H1 (cell line): ENCODE data around the gene KLHL36. TPM values are rescaled to one million over a fixed set of nuclear protein-coding genes. Genes with fewer than 3 reads are reported as not detected.

Source experiments
- CTCF ChIA-PET: fragments of 300-600 bp; sonication (Branson Sonifier 250); formaldehyde crosslinking; loops from one replicate; lab custom pipeline; 2021; ENCODE audit not compliant: partially characterized antibody; lab: Charles Lee
- POLR2A ChIA-PET: fragments of 300-600 bp; sonication (Branson Sonifier 250); formaldehyde crosslinking; loops from one replicate; lab custom pipeline; 2021; ENCODE audit warnings: inconsistent platforms; ENCODE audit not compliant: partially characterized antibody; lab: Charles Lee
- DNase-seq, 2 experiments: peaks; one replicate each; pipeline versions ENCODE4 v3.0.0 to v3.0.0-alpha.2; 2010 to 2022; ENCODE audit warnings: low spot score in 2 of 2, low read depth in 1 of 2, mixed read lengths in 1 of 2
- FAIRE-seq: peaks from 2 replicates; lab custom pipeline; 2011; peaks lifted over from hg19 to GRCh38; lab: Jason Lieb, UNC
- H2AFZ ChIP-seq: 2 replicates; pipeline ENCODE4 v1.8.1; 2012; ENCODE audit warnings: low read length, inconsistent platforms
- H2AK5ac ChIP-seq: 2 replicates; pipeline ENCODE4 v1.6.1; 2013; ENCODE audit warnings: low read depth, low read length
- H2BK120ac ChIP-seq: replicated peaks from 2 replicates; pipeline ENCODE3; 2013; ENCODE audit warnings: low read depth, low read length, inconsistent platforms
- H2BK12ac ChIP-seq: 2 replicates; pipeline ENCODE4 v1.6.1; 2013; ENCODE audit warnings: low read depth, low read length
- H2BK15ac ChIP-seq: 2 replicates; pipeline ENCODE4 v1.6.1; 2013; ENCODE audit warnings: low read length
- H2BK20ac ChIP-seq: 2 replicates; pipeline ENCODE4 v1.6.1; 2013; ENCODE audit warnings: low read length
- H2BK5ac ChIP-seq: 2 replicates; pipeline ENCODE4 v1.6.1; 2013; ENCODE audit warnings: low read depth, low read length
- H3K14ac ChIP-seq: 2 replicates; pipeline ENCODE4 v1.6.1; 2013; ENCODE audit warnings: inconsistent platforms; ENCODE audit not compliant: insufficient read length
- H3K18ac ChIP-seq: 2 replicates; pipeline ENCODE4 v1.6.1; 2013; ENCODE audit warnings: low read length; ENCODE audit errors: extremely low read depth
- H3K23ac ChIP-seq: 2 replicates; pipeline ENCODE4 v1.6.1; 2013; ENCODE audit warnings: inconsistent platforms; ENCODE audit not compliant: insufficient read length
- H3K23me2 ChIP-seq: 2 replicates; pipeline ENCODE4 v1.6.1; 2013; ENCODE audit warnings: low read depth, low read length
- H3K27ac ChIP-seq: 2 replicates; pipeline ENCODE4 v1.6.1; 2011; ENCODE audit warnings: low read depth, low read length, inconsistent platforms
- H3K27me3 ChIP-seq, 4 experiments: replicated peaks in 1 of 4; 1 replicate in 1 of 4; 2 replicates in 3 of 4; pipeline versions ENCODE4 v1.6.1 to v1.8.1; 2011 to 2013; ENCODE audit warnings: low read length in 3 of 4, mild to moderate bottlenecking in 3 of 4, inconsistent platforms in 2 of 4, mixed read lengths in 2 of 4, moderate library complexity in 1 of 4; ENCODE audit not compliant: control insufficient read depth in 3 of 4, insufficient read depth in 3 of 4; ENCODE audit errors: extremely low read depth in 1 of 4
- H3K36me3 ChIP-seq, 4 experiments: 2 replicates each; pipeline versions ENCODE4 v1.6.1 to v1.8.1; 2011 to 2013; ENCODE audit warnings: mild to moderate bottlenecking in 4 of 4, low read length in 3 of 4, moderate library complexity in 2 of 4, control low read depth in 1 of 4, inconsistent platforms in 1 of 4; ENCODE audit not compliant: insufficient read depth in 4 of 4, control insufficient read depth in 2 of 4
- H3K4ac ChIP-seq: replicated peaks from 2 replicates; pipeline ENCODE3; 2013; ENCODE audit warnings: low read length, low read depth, mixed read lengths, inconsistent platforms; ENCODE audit not compliant: insufficient read length
- H3K4me1 ChIP-seq, 4 experiments: replicated peaks in 1 of 4; 1 replicate in 1 of 4; 2 replicates in 3 of 4; pipeline versions ENCODE4 v1.6.1 to v1.8.1; 2011 to 2013; ENCODE audit warnings: low read length in 3 of 4, inconsistent platforms in 2 of 4, mixed read lengths in 1 of 4; ENCODE audit not compliant: insufficient read depth in 4 of 4, control insufficient read depth in 3 of 4
- H3K4me2 ChIP-seq, 2 experiments: 2 replicates each; pipeline versions ENCODE4 v1.6.1 to v1.8.1; 2011 to 2013; ENCODE audit warnings: low read depth in 2 of 2, low read length in 2 of 2, control low read depth in 1 of 2, inconsistent platforms in 1 of 2, mild to moderate bottlenecking in 1 of 2; ENCODE audit not compliant: insufficient read depth in 1 of 2
- H3K4me3 ChIP-seq, 4 experiments: fragments of 200-600, 300-600 bp in 1 of 4; sonication (generic), shearing (Covaris generic), sonication (Bioruptor Twin) in 1 of 4; 2 replicates each; pipeline versions ENCODE4 v1.5.1 to v1.8.1; 2011 to 2016; ENCODE audit warnings: low read length in 4 of 4, low read depth in 3 of 4, control low read depth in 2 of 4, inconsistent platforms in 2 of 4, mild to moderate bottlenecking in 2 of 4, mixed read lengths in 1 of 4, moderate library complexity in 1 of 4; ENCODE audit not compliant: insufficient read depth in 2 of 4; ENCODE audit errors: extremely low read depth in 1 of 4
- H3K56ac ChIP-seq: replicated peaks from 2 replicates; pipeline ENCODE3; 2013; ENCODE audit warnings: low read depth, mild to moderate bottlenecking, mixed read lengths, low read length, inconsistent platforms; ENCODE audit not compliant: insufficient read length
- H3K79me1 ChIP-seq: 2 replicates; pipeline ENCODE4 v1.6.1; 2013; ENCODE audit warnings: low read depth, low read length, control low read depth
- H3K79me2 ChIP-seq, 2 experiments: 2 replicates each; pipeline versions ENCODE4 v1.6.1 to v1.8.1; 2012 to 2013; ENCODE audit warnings: low read length in 2 of 2, mild to moderate bottlenecking in 2 of 2, inconsistent platforms in 1 of 2; ENCODE audit not compliant: insufficient read depth in 2 of 2, control insufficient read depth in 1 of 2
- H3K9ac ChIP-seq, 4 experiments: replicated peaks in 1 of 4; 1 replicate in 1 of 4; 2 replicates in 3 of 4; pipeline versions ENCODE4 v1.6.1 to v1.8.1; 2011 to 2013; ENCODE audit warnings: low read depth in 3 of 4, low read length in 3 of 4, control low read depth in 2 of 4, mild to moderate bottlenecking in 2 of 4, moderate library complexity in 2 of 4, inconsistent platforms in 1 of 4; ENCODE audit errors: extremely low read depth in 1 of 4
- H3K9me3 ChIP-seq, 2 experiments: 2 replicates each; pipeline versions ENCODE4 v1.6.1 to v1.8.1; 2012 to 2013; ENCODE audit warnings: mild to moderate bottlenecking in 2 of 2, moderate library complexity in 2 of 2, control low read depth in 1 of 2, inconsistent platforms in 1 of 2, low read depth in 1 of 2, low read length in 1 of 2, mixed read lengths in 1 of 2; ENCODE audit not compliant: insufficient read depth in 2 of 2
- H4K20me1 ChIP-seq, 2 experiments: replicated peaks in 1 of 2; 2 replicates each; pipeline versions ENCODE3 to v1.8.1; 2011 to 2013; ENCODE audit warnings: inconsistent platforms in 2 of 2, low read length in 2 of 2, mild to moderate bottlenecking in 1 of 2; ENCODE audit not compliant: insufficient read depth in 2 of 2, control insufficient read depth in 1 of 2
- H4K5ac ChIP-seq: 2 replicates; pipeline ENCODE4 v1.6.1; 2013; ENCODE audit warnings: low read length, low read depth, mixed read lengths, inconsistent platforms; ENCODE audit not compliant: insufficient read length
- H4K8ac ChIP-seq: 2 replicates; pipeline ENCODE4 v1.8.0; 2013; ENCODE audit warnings: mild to moderate bottlenecking, moderate library complexity, low read length, inconsistent platforms; ENCODE audit not compliant: insufficient read depth; ENCODE audit errors: extremely low read depth
- H4K91ac ChIP-seq: replicated peaks from 2 replicates; pipeline ENCODE3; 2013; ENCODE audit warnings: low read length, mixed read lengths, inconsistent platforms; ENCODE audit not compliant: insufficient read length
- BACH1 ChIP-seq: IDR thresholded peaks from 2 replicates; pipeline ENCODE4 v1.6.1; 2012; ENCODE audit warnings: low read length, improper control_type of control experiment
- CEBPB ChIP-seq: IDR thresholded peaks from 2 replicates; pipeline ENCODE4 v1.6.1; 2012; ENCODE audit warnings: low read depth, low read length
- EGR1 ChIP-seq: IDR thresholded peaks from 2 replicates; pipeline ENCODE4 v1.6.1; 2011; ENCODE audit warnings: low read depth, low read length, borderline replicate concordance
- NRF1 ChIP-seq: IDR thresholded peaks from 2 replicates; pipeline ENCODE4 v1.6.1; 2011; ENCODE audit warnings: mild to moderate bottlenecking, low read depth, low read length, improper control_type of control experiment
- POLR2A ChIP-seq, 2 experiments: IDR thresholded peaks; 1 replicate in 1 of 2; 2 replicates in 1 of 2; pipeline ENCODE4 v1.6.1; 2011; ENCODE audit warnings: low read depth in 2 of 2, low read length in 2 of 2, mild to moderate bottlenecking in 2 of 2; ENCODE audit errors: control extremely low read depth in 1 of 2
- RAD21 ChIP-seq, 2 experiments: IDR thresholded peaks in 1 of 2; conservative IDR thresholded peaks in 1 of 2; 2 replicates each; pipeline ENCODE4 v1.6.1; 2011; ENCODE audit warnings: low read depth in 2 of 2, low read length in 2 of 2, improper control_type of control experiment in 1 of 2, inconsistent platforms in 1 of 2, mild to moderate bottlenecking in 1 of 2, moderate library complexity in 1 of 2
- SIN3A ChIP-seq, 2 experiments: IDR thresholded peaks in 1 of 2; conservative IDR thresholded peaks in 1 of 2; 2 replicates each; pipeline ENCODE4 v1.6.1; 2011 to 2012; ENCODE audit warnings: low read length in 2 of 2, improper control_type of control experiment in 1 of 2, low read depth in 1 of 2, mild to moderate bottlenecking in 1 of 2
- SP2 ChIP-seq: IDR thresholded peaks from 2 replicates; pipeline ENCODE4 v1.6.1; 2012; ENCODE audit warnings: mild to moderate bottlenecking, low read length, inconsistent platforms
- WGBS, 2 experiments: shearing (Covaris generic) in 1 of 2; methylation state at CpG; one replicate each; pipeline versions ENCODE4 v1.1.6 to v1.1.7; 2013 to 2015; ENCODE audit warnings: low lambda C conversion rate in 2 of 2, mixed read lengths in 2 of 2, inconsistent platforms in 1 of 2, low coverage in 1 of 2, missing lambda C conversion rate in 1 of 2; ENCODE audit not compliant: insufficient replicate concordance in 2 of 2, insufficient coverage in 1 of 2, insufficient read length in 1 of 2; ENCODE audit errors: extremely low coverage in 1 of 2, missing lambda C conversion rate in 1 of 2; 5-methylcytosine and 5-hydroxymethylcytosine counted together
- polyA plus RNA-seq, 7 experiments: library from polyadenylated mRNA; depleted of rRNA in 3 of 7; stranded (reverse) in 5 of 7; unstranded in 2 of 7; fragments of >200 nt in 5 of 7; fragments of 200-250 nt in 2 of 7; gene quantifications; 1 replicate in 5 of 7; 2 replicates in 1 of 7; 4 replicates in 1 of 7; pipeline versions ENCODE4 v1.2.1 to v1.2.3, GENCODE V29; 2011 to 2013; ENCODE audit warnings: missing spikeins in 2 of 7, mixed read lengths in 2 of 7
- total RNA-seq: library from RNA; stranded (reverse); fragmentation: NEBNext Ultra II Directional; extraction: Animal tissue kit (Norgen Biotek cat#: 25700); gene quantifications from 2 replicates; pipeline ENCODE4 v1.2.1, GENCODE V29; 2021
- TF ChIP-seq, protein P1 (sequence below): IDR thresholded peaks from 2 replicates; pipeline ENCODE4 v1.6.1; 2012; ENCODE audit warnings: inconsistent platforms

Gene KLHL36
- total and polyA plus RNA-seq, 2 of the 8 experiments (the other 6 are each of a cell fraction or from before 2014, with no cell fraction given) = 22.9 to 33.6 TPM

DNA sequence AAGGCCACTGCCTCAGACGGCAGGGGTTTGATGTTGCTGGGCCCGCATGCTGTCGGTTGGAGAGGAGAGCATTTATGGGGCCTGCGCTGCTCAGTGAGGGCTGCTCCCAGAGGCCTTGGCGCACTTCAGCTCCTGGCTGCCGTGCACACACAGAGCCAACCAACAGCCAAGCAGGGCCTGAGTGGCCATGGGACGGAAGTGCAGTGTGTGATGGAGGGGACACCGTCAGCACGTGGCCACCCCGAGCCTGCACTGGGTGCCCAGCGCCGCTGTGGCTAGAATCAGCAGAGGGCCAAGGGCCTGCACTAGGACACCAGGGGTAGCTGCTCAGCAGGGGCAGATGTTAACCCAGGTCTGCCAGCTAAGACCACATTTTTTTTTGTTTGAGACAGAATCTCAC, 21.8 kb downstream of the KLHL36 start:
- H3K9me3 ChIP-seq = no peaks in the 10 kb centered on the region
- WGBS, 2 experiments = 95% methylated on average over 12 of the region's 12 CpGs; no CpG with 5 or more reads in 1 of the 2 experiments
- no peaks in the 10 kb centered on the region for H3K23me2 ChIP-seq
- H3K18ac ChIP-seq = no peak overlapping the region
- no peak overlapping the region for H4K8ac ChIP-seq
- H2BK15ac ChIP-seq = peak overlapping the region; percentile 81; the same call in 1 of the 2 replicates
- no peak overlapping the region for H4K91ac ChIP-seq
- no peak overlapping the region for H3K4ac ChIP-seq
- H4K5ac ChIP-seq = no peak overlapping the region
- no peak overlapping the region for H3K56ac ChIP-seq
- H3K23ac ChIP-seq = no peak overlapping the region
- peaks cover 0 to 9% (median 4%) of the 10 kb centered on the region in 4 experiments; a peak in 4 of 7 replicates for H3K4me1 ChIP-seq
- no peak overlapping the region for H2BK20ac ChIP-seq
- no peaks in the 10 kb centered on the region for H3K79me2 ChIP-seq
- H3K14ac ChIP-seq = no peak overlapping the region
- DNase-seq = no peak
- H2BK12ac ChIP-seq = 0 out of 2 replicates have a peak overlapping the region, but pooled peaks have one; percentile 2
- no peaks in the 10 kb centered on the region for H4K20me1 ChIP-seq
- no peak overlapping the region for H3K9ac ChIP-seq
- CTCF ChIA-PET = interaction anchor here (0.9 to 7.8 kb wide), 11 partner anchors 8 to 70 kb away, joined by 3 to 98 read pairs (median 4); partner anchors contain the start of gene KLHL36
- no peak overlapping the region for H2AFZ ChIP-seq
- H2AK5ac ChIP-seq = 0 out of 2 replicates have a peak overlapping the region, but pooled peaks have one; percentile 45
- no peak overlapping the region for H3K4me2 ChIP-seq
- H3K27ac ChIP-seq = no peak overlapping the region
- H2BK5ac ChIP-seq = peak overlapping the region; percentile 69
- no peaks in the 10 kb centered on the region for H3K79me1 ChIP-seq
- H3K27me3 ChIP-seq = no peaks in the 10 kb centered on the region
- POLR2A ChIA-PET = interaction anchor here (0.9 to 1.4 kb wide), 2 partner anchors 9 to 56 kb away, joined by 3 read pairs; no protein-coding TSS in a partner anchor
- TF ChIP-seq RAD21 (IDR thresholded peaks at IDR 0.05 in 1 of 2, conservative IDR thresholded peaks at IDR 0.05 in 1 of 2; ENCODE audit: low read depth in 2 of 2, low read length in 2 of 2) (no peak), EGR1 (no peak), NRF1 (no peak), POLR2A (IDR thresholded peaks at IDR 0.05; ENCODE audit: control extremely low read depth in 1 of 2, low read depth in 2 of 2, low read length in 2 of 2) (no peak), SP2 (no peak), BACH1 (no peak), SIN3A (conservative IDR thresholded peaks at IDR 0.05 in 1 of 2, IDR thresholded peaks at IDR 0.05 in 1 of 2; ENCODE audit: low read depth in 1 of 2, low read length in 2 of 2) (no peak), CEBPB (no peak)
- TF ChIP-seq, protein P1, sequence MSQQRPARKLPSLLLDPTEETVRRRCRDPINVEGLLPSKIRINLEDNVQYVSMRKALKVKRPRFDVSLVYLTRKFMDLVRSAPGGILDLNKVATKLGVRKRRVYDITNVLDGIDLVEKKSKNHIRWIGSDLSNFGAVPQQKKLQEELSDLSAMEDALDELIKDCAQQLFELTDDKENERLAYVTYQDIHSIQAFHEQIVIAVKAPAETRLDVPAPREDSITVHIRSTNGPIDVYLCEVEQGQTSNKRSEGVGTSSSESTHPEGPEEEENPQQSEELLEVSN = no peak
- H2BK120ac ChIP-seq = no peak overlapping the region
- FAIRE-seq = no peak
- H3K36me3 ChIP-seq = no peaks in the 10 kb centered on the region
- H3K4me3 ChIP-seq = no peak overlapping the region
